ENCODE measurements around the gene RTP1.

Gene RTP1

DNA sequence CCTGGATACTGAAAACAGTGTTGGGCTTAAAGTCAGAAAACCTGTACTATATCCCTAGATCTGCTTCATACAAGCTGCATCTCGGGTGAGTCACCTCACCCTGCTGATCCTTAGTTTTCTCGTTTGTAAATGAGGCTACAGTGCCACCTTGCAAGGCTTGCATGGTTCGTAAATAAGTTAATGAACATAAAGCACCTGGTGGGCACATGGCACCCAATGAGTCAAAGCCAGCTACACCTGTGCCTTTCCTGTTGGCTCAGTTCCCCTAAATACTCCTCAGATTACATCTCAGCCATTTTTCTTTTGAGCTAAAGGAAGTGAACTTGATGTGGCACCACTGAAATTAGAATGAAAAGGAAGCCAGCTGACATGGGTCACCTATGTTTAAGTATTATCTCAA is 26.5 kb downstream of the RTP1 start:
- no peak overlapping the region for H3K4me3 ChIP-seq (ENCODE audit: low read depth, low read length)
- no peaks in the 10 kb centered on the region for H3K27me3 ChIP-seq
- no peaks in the 10 kb centered on the region for H3K36me3 ChIP-seq
- no peak for DNase-seq
- H3K4me1 ChIP-seq = no peaks in the 10 kb centered on the region
- TF ChIP-seq, protein P1, sequence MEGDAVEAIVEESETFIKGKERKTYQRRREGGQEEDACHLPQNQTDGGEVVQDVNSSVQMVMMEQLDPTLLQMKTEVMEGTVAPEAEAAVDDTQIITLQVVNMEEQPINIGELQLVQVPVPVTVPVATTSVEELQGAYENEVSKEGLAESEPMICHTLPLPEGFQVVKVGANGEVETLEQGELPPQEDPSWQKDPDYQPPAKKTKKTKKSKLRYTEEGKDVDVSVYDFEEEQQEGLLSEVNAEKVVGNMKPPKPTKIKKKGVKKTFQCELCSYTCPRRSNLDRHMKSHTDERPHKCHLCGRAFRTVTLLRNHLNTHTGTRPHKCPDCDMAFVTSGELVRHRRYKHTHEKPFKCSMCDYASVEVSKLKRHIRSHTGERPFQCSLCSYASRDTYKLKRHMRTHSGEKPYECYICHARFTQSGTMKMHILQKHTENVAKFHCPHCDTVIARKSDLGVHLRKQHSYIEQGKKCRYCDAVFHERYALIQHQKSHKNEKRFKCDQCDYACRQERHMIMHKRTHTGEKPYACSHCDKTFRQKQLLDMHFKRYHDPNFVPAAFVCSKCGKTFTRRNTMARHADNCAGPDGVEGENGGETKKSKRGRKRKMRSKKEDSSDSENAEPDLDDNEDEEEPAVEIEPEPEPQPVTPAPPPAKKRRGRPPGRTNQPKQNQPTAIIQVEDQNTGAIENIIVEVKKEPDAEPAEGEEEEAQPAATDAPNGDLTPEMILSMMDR (IDR thresholded peaks at IDR 0.05; ENCODE audit: low read depth, low read length) = no peak
- H3K9me3 ChIP-seq = no peaks in the 10 kb centered on the region

DNA sequence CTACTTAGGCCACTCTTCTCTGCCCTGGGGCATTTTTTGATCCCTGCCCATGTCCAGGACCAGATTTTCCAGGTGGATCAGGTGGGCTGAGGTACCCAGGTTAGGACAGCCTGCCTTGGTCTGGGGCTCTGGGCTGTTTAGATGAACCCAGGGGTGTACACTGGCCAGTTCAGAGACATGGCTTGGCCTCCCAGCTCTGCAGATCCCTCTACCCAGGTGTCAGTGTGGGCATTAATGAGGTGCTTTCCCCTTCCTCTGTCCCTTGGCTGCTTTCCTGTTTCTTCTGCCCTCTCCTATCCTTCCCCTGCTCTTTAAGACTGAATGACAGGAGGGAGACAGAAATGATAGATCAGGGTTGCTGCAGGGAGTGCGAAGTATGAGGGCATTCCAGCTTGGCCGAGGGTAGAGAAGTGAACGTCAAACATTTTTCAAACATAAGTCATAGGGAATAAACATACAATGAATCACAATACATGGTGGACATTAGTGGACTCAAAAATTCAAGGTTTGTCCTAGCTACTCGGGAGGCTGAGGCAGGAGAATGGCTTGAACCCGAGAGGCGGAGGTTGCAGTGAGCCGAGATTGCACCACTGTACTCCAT is 30.5 kb downstream of the RTP1 start:
- no peak for DNase-seq

DNA sequence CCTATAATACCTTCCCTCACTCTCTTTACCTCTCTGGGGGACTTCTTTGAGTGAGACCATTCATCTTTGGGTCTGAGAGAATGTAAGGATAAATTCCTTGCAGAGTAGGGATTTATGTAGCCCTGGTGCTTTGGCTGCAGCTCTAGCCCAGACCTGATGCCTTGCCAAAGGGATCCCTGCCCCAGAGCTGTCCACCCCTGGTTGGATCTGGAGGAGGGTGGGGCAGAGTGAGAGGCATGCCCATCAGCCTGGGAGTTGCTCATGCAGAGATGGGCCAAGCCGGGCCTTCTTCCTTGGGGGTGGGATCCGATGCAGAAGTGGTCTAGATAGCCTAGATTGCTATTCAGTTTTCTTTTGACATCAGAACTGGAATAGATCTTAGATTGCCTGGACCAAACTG is 31.5 kb downstream of the RTP1 start:
- DNase-seq = no peak
- no peaks in the 10 kb centered on the region for H3K4me1 ChIP-seq
- H3K9me3 ChIP-seq = no peaks in the 10 kb centered on the region
- TF ChIP-seq, protein P1 (IDR thresholded peaks at IDR 0.05; ENCODE audit: low read depth, low read length) = no peak
- no peaks in the 10 kb centered on the region for H3K36me3 ChIP-seq
- H3K27me3 ChIP-seq = no peaks in the 10 kb centered on the region
- no peak overlapping the region for H3K4me3 ChIP-seq (ENCODE audit: low read depth, low read length)

More for the DNA sequence above, 30.5 kb downstream of the RTP1 start:
- TF ChIP-seq, protein P1 (IDR thresholded peaks at IDR 0.05; ENCODE audit: low read depth, low read length) = no peak
- no peaks in the 10 kb centered on the region for H3K9me3 ChIP-seq
- no peaks in the 10 kb centered on the region for H3K27me3 ChIP-seq
- H3K36me3 ChIP-seq = no peaks in the 10 kb centered on the region
- H3K4me1 ChIP-seq = no peaks in the 10 kb centered on the region
- no peak overlapping the region for H3K4me3 ChIP-seq (ENCODE audit: low read depth, low read length)

DNA sequence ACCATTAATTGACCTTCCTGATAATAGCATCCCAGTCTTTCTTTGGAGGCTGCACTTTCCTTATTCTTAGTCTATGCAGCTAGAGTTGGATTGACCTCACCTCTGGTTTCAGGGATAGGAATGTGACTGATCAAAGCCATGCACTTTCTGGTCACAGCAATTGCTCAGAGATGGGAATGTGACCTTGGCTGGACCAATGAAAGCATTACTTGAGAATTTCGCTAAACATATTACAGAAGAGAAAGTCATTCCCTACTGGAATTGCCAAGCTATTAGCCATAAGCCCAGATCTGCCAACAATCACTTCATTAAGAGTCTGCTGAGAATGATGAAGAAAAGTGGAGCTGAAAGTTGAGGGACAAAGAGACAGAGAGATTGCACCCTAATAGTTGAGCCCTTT is 32.7 kb downstream of the RTP1 start:
- H3K36me3 ChIP-seq = no peaks in the 10 kb centered on the region
- no peak for DNase-seq
- no peaks in the 10 kb centered on the region for H3K4me1 ChIP-seq
- H3K4me3 ChIP-seq (ENCODE audit: low read depth, low read length) = no peak overlapping the region
- TF ChIP-seq, protein P1 (IDR thresholded peaks at IDR 0.05; ENCODE audit: low read depth, low read length) = no peak
- no peaks in the 10 kb centered on the region for H3K27me3 ChIP-seq
- H3K9me3 ChIP-seq = no peaks in the 10 kb centered on the region

DNA sequence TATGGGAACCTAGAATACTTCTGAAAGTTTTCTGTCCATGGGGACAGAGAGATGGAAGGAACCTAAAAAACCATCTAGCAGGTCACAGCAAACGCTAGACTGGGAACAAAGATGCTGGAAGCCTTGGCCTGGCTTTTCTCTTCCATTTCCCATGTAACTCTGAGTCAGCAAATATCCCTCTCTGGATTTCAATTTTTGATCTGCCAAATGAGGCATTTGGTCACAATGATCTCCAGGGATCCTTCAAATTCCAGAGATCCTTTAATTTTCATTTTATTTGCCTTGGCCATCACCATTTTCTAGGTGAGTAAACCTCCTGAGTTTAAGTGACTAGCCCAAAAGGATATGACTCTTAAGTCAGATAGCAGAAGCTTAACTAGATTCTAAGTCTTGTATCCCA is 39.7 kb downstream of the RTP1 start:
- H3K4me3 ChIP-seq (ENCODE audit: low read depth, low read length) = no peak overlapping the region
- H3K27me3 ChIP-seq = no peaks in the 10 kb centered on the region
- H3K9me3 ChIP-seq = no peaks in the 10 kb centered on the region
- H3K36me3 ChIP-seq = no peaks in the 10 kb centered on the region
- TF ChIP-seq, protein P1 (IDR thresholded peaks at IDR 0.05; ENCODE audit: low read depth, low read length) = no peak
- H3K4me1 ChIP-seq = no peaks in the 10 kb centered on the region
- no peak for DNase-seq

DNA sequence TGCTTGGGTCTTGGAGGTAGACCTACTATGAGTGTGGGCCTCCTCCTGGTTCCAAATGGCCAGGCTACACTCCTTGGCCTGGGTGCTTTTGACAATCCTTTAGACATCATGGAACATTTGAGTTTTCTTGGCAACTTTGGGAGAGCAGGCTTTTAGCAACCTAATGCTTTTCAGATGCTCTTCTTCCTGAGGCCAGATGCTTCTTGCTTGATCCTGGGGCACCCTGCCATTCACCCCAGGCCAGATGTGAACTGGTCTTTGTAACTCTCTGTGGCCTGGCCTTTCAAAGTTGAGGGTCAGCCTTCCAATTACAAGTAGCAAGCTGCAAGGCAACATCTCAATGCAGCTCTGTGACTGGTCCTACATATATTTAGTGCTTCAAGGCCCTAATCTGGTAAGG is 40.5 kb downstream of the RTP1 start:
- Histone ChIP-seq H3K4me3 (ENCODE audit: low read depth, low read length) (no peak overlapping the region), H3K4me1 (no peaks in the 10 kb centered on the region), H3K36me3 (no peaks in the 10 kb centered on the region), H3K9me3 (no peaks in the 10 kb centered on the region), H3K27me3 (no peaks in the 10 kb centered on the region)
- DNase-seq = no peak
- TF ChIP-seq, protein P1 (IDR thresholded peaks at IDR 0.05; ENCODE audit: low read depth, low read length) = no peak

Data from BE2C (cell line).